ENCODE measurements around the gene NT5DC3.

- TF ChIP-seq CTCF (conservative IDR thresholded peaks at IDR 0.05; ENCODE audit: low read depth, low read length) (no peak), EZH2 (IDR thresholded peaks at IDR 0.05; ENCODE audit: borderline replicate concordance, low read depth, low read length, poor library complexity, severe bottlenecking) (no peak)
Observed at GRCh38 chr12:103762473-103762872, 78.6 kb downstream of the NT5DC3 start.

Measured in A673 (cell line).